Ramos (cell line): ENCODE measurements around the gene DOK4.

ENCODE experiments used
- in situ Hi-C: fragments of 300-500 bp; cut with MboI; formaldehyde crosslinking; loops from one replicate; pipeline ENCODE4 v1.14.3; 2022; ENCODE audit warnings: low sequenced_read_pairs; ENCODE audit not compliant: unreplicated experiment

The DOK4 gene

GRCh38 chr16:57479976-57480753 is 6.1 kb downstream of the DOK4 start:
- in situ Hi-C loops, result no loop called here

GRCh38 chr16:57479205-57479975 is 6.9 kb downstream of the DOK4 start:
- in situ Hi-C loops, result no loop called here

- in situ Hi-C loops, result no loop called here
Measured at GRCh38 chr16:57478396-57479204, 7.7 kb downstream of the DOK4 start.

GRCh38 chr16:57477531-57478202 is 8.6 kb downstream of the DOK4 start:
- in situ Hi-C loops, result no loop called here

GRCh38 chr16:57476546-57477410 is 9.5 kb downstream of the DOK4 start:
- in situ Hi-C loops, result no loop called here

- in situ Hi-C loops, result no loop called here
Measured at GRCh38 chr16:57475711-57476339, 10.5 kb downstream of the DOK4 start.

- in situ Hi-C loops, result no loop called here
Measured at GRCh38 chr16:57474671-57475661, 11.3 kb downstream of the DOK4 start.

GRCh38 chr16:57473906-57474305 is 12.4 kb downstream of the DOK4 start:
- in situ Hi-C loops, result no loop called here

GRCh38 chr16:57473176-57473840 is 13.0 kb downstream of the DOK4 start:
- in situ Hi-C loops, result no loop called here

- in situ Hi-C loops, result no loop called here
Measured at GRCh38 chr16:57472665-57473060, 13.6 kb downstream of the DOK4 start.

- in situ Hi-C loops, result no loop called here
Measured at GRCh38 chr16:57471852-57472664, 14.2 kb downstream of the DOK4 start.

- in situ Hi-C loops, result no loop called here
Measured at GRCh38 chr16:57471209-57471608, 15.1 kb downstream of the DOK4 start.

GRCh38 chr16:57470711-57471110 is 15.6 kb downstream of the DOK4 start:
- in situ Hi-C loops, result no loop called here

- in situ Hi-C loops, result no loop called here
Measured at GRCh38 chr16:57469917-57470470, 16.3 kb downstream of the DOK4 start.

GRCh38 chr16:57469046-57469445 is 17.2 kb downstream of the DOK4 start:
- in situ Hi-C loops, result no loop called here

- in situ Hi-C loops, result no loop called here
Measured at GRCh38 chr16:57468346-57468745, 17.9 kb downstream of the DOK4 start.
